Measurements from ENCODE around the gene SLC22A4. TPM values are rescaled to one million over a fixed set of nuclear protein-coding genes. Genes with fewer than 3 reads are reported as not detected.

SLC22A4 gene
- total RNA-seq, 2 donors from 2014 or later: 0.68 TPM; not detected in 1

DNA sequence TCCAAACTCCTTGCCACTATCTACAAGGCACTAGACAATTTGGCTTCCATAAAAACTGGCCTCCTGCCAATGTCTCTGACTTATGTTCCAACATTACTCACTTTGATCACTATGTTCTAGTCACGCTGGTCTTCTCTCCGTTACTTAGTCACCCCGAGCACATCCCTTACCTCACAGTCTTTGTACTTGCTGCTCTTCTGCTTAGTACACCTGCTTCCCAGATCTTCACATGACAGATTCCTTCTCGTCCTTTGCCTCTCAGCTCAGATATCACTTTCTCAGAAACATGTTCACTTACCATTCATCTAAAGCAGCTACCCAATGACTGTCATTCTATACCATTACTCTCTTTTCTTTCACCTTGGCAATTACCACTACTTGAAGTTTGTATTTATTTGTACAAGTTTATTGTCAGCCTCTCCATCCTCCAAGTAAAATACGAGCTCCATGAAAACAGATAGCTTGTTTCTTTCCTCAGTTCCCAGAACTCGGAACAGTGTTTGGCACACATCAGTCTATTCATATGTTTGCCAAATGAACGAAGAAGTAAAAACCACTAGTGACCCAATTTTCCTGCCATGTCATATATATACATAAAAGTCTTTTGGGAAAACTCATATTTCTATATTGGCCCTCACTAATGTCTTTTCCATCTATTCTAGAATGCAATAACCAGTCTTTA, 69.4 kb downstream of the SLC22A4 start:
- no peak overlapping the region for H3K27ac Mint-ChIP-seq
- 88 to 89% methylated on average over 5 to 7 of the region's 7 CpGs for WGBS, 2 experiments (ENCODE audit: insufficient coverage in 1 of 2, insufficient read length in 1 of 2)
- H3K4me1 ChIP-seq (ENCODE audit: control insufficient read depth, insufficient read depth, low read length): no peaks in the 10 kb centered on the region

DNA sequence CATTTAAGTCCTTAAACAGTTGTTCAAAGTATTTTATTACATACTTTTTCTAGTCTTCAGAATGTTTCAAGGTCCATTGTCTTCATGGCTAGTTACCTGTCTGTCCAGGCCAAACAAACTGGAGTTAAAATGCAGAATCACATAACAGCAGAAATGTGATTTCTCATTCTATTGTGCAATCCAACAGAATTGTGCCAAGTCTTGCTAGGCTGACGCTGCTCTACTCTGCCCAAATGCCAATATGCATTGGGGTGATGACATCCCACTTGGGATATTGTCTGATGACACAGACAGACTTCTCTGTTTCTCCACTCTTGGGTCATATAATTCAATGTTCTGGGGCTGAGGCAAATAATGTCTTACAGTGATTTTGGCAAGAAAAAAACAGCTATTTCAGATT, 70.1 kb downstream of the SLC22A4 start:
- no peaks in the 10 kb centered on the region for H3K9me3 Mint-ChIP-seq
- no peak for DNase-seq
- H3K9me3 ChIP-seq (ENCODE audit: control insufficient read depth, low read length): no peaks in the 10 kb centered on the region
- H3K27ac Mint-ChIP-seq: no peak overlapping the region
- no peak overlapping the region for H3K27ac ChIP-seq (ENCODE audit: low read depth, low read length)
- no peak overlapping the region for H3K4me3 Mint-ChIP-seq
- no peaks in the 10 kb centered on the region for H3K36me3 Mint-ChIP-seq (ENCODE audit: low read depth)
- TF ChIP-seq, protein P1, sequence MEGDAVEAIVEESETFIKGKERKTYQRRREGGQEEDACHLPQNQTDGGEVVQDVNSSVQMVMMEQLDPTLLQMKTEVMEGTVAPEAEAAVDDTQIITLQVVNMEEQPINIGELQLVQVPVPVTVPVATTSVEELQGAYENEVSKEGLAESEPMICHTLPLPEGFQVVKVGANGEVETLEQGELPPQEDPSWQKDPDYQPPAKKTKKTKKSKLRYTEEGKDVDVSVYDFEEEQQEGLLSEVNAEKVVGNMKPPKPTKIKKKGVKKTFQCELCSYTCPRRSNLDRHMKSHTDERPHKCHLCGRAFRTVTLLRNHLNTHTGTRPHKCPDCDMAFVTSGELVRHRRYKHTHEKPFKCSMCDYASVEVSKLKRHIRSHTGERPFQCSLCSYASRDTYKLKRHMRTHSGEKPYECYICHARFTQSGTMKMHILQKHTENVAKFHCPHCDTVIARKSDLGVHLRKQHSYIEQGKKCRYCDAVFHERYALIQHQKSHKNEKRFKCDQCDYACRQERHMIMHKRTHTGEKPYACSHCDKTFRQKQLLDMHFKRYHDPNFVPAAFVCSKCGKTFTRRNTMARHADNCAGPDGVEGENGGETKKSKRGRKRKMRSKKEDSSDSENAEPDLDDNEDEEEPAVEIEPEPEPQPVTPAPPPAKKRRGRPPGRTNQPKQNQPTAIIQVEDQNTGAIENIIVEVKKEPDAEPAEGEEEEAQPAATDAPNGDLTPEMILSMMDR (conservative IDR thresholded peaks at IDR 0.05): no peak
- WGBS, 2 experiments (ENCODE audit: insufficient coverage in 1 of 2, insufficient read length in 1 of 2): 67 to 86% methylated on average over 1 of the region's 1 CpG
- peaks cover 17% of the 10 kb centered on the region for H3K27me3 ChIP-seq (ENCODE audit: control insufficient read depth, insufficient read depth, low read length, poor library complexity, severe bottlenecking)
- H3K4me3 ChIP-seq (ENCODE audit: low read length): no peak overlapping the region
- H3K36me3 ChIP-seq (ENCODE audit: control insufficient read depth, insufficient read depth, low read length): no peaks in the 10 kb centered on the region
- no peak overlapping the region for H3K9ac ChIP-seq (ENCODE audit: extremely low read depth, low read length, poor library complexity, severe bottlenecking)
- H3K27me3 Mint-ChIP-seq (ENCODE audit: insufficient read depth): peaks cover 2% of the 10 kb centered on the region
- H3K4me1 Mint-ChIP-seq: peaks cover 3% of the 10 kb centered on the region
- peaks cover 2% of the 10 kb centered on the region for H3K4me1 ChIP-seq (ENCODE audit: control insufficient read depth, insufficient read depth, low read length)

More for the DNA sequence above, 69.4 kb downstream of the SLC22A4 start:
- no peak overlapping the region for H3K4me3 ChIP-seq (ENCODE audit: low read length)
- no peak overlapping the region for H3K4me3 Mint-ChIP-seq
- no peaks in the 10 kb centered on the region for H3K36me3 ChIP-seq (ENCODE audit: control insufficient read depth, insufficient read depth, low read length)
- H3K4me1 Mint-ChIP-seq: no peaks in the 10 kb centered on the region
- TF ChIP-seq, protein P1 (conservative IDR thresholded peaks at IDR 0.05): no peak
- H3K27ac ChIP-seq (ENCODE audit: low read depth, low read length): no peak overlapping the region
- no peaks in the 10 kb centered on the region for H3K9me3 ChIP-seq (ENCODE audit: control insufficient read depth, low read length)
- no peaks in the 10 kb centered on the region for H3K9me3 Mint-ChIP-seq
- peaks cover 23% of the 10 kb centered on the region for H3K27me3 ChIP-seq (ENCODE audit: control insufficient read depth, insufficient read depth, low read length, poor library complexity, severe bottlenecking)
- H3K9ac ChIP-seq (ENCODE audit: extremely low read depth, low read length, poor library complexity, severe bottlenecking): no peak overlapping the region
- no peaks in the 10 kb centered on the region for H3K36me3 Mint-ChIP-seq (ENCODE audit: low read depth)
- DNase-seq: no peak
- H3K27me3 Mint-ChIP-seq (ENCODE audit: insufficient read depth): peaks cover 2% of the 10 kb centered on the region

DNA sequence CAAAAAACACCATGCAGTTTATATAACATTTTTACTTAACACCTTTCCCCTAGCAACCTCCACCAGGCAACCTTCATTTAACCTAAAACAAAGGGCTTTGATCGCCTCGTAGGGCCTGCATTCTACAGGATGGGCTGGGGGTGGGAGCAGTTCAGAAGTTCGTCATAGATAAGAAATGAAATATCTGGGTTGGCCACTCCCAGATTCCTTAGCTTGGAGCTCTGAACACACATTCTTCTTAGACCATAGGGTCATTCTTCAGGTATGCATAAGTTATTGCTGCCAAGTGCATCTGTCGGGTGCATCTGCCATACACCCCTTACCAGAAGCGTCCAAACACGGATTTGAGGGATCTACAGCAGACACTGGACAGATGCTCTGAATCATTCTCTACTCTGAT, 71.0 kb downstream of the SLC22A4 start:
- no peak overlapping the region for H3K4me3 Mint-ChIP-seq

More for the DNA sequence above, 71.0 kb downstream of the SLC22A4 start:
- H3K9me3 ChIP-seq (ENCODE audit: control insufficient read depth, low read length): no peaks in the 10 kb centered on the region
- no peaks in the 10 kb centered on the region for H3K36me3 ChIP-seq (ENCODE audit: control insufficient read depth, insufficient read depth, low read length)
- peaks cover 3% of the 10 kb centered on the region for H3K4me1 Mint-ChIP-seq
- WGBS, 2 experiments (ENCODE audit: insufficient coverage in 1 of 2, insufficient read length in 1 of 2): 76 to 93% methylated on average over 3 to 6 of the region's 6 CpGs
- no peak for DNase-seq
- TF ChIP-seq, protein P1 (conservative IDR thresholded peaks at IDR 0.05): no peak
- H3K9ac ChIP-seq (ENCODE audit: extremely low read depth, low read length, poor library complexity, severe bottlenecking): no peak overlapping the region
- no peak overlapping the region for H3K27ac Mint-ChIP-seq
- peaks cover 2% of the 10 kb centered on the region for H3K4me1 ChIP-seq (ENCODE audit: control insufficient read depth, insufficient read depth, low read length)
- H3K27ac ChIP-seq (ENCODE audit: low read depth, low read length): no peak overlapping the region
- no peaks in the 10 kb centered on the region for H3K9me3 Mint-ChIP-seq
- peaks cover 3% of the 10 kb centered on the region for H3K27me3 Mint-ChIP-seq (ENCODE audit: insufficient read depth)
- H3K36me3 Mint-ChIP-seq (ENCODE audit: low read depth): no peaks in the 10 kb centered on the region
- no peak overlapping the region for H3K4me3 ChIP-seq (ENCODE audit: low read length)
- H3K27me3 ChIP-seq (ENCODE audit: control insufficient read depth, insufficient read depth, low read length, poor library complexity, severe bottlenecking): peaks cover 20% of the 10 kb centered on the region
